ENCODE results near the gene OR2AK2.
A peak's percentile ranks its signal among the peaks of the same experiment; 100 is the strongest.

OR2AK2 gene

GRCh38 chr1:247964933-247965332 is at the start of gene OR2AK2:
Gene OR2AK2, plus strand, starts transcription at chr1:247965233. Its CDS starts 144 bp downstream, at chr1:247965377.
- DNase-seq (ENCODE audit: low read depth in 4 of 4, low spot score in 1 of 4), result no peak

- no peak for DNase-seq (ENCODE audit: low read depth in 4 of 4, low spot score in 1 of 4)
Measured at GRCh38 chr1:247919952-247920351, 45.1 kb upstream of the OR2AK2 start, which contains the start of gene OR2T8. Gene OR2T8, plus strand, starts transcription at chr1:247920252. Its CDS starts 766 bp downstream, at chr1:247921018.

- DNase-seq (ENCODE audit: low read depth in 4 of 4, low spot score in 1 of 4), result no peak
Measured at GRCh38 chr1:247923941-247924340, 41.1 kb upstream of the OR2AK2 start.

GRCh38 chr1:247924868-247925267 is 40.2 kb upstream of the OR2AK2 start, which contains the start of gene OR2AJ1:
Gene OR2AJ1, plus strand, starts transcription at chr1:247924889. Its CDS starts 8,880 bp downstream, at chr1:247933769.
- no peak for DNase-seq (ENCODE audit: low read depth in 4 of 4, low spot score in 1 of 4)

- no peak for DNase-seq (ENCODE audit: low read depth in 4 of 4, low spot score in 1 of 4)
Measured at GRCh38 chr1:247933989-247934388, 31.0 kb upstream of the OR2AK2 start.

GRCh38 chr1:247935781-247936180 is 29.3 kb upstream of the OR2AK2 start:
- DNase-seq (ENCODE audit: low read depth in 4 of 4, low spot score in 1 of 4), result no peak

- DNase-seq (ENCODE audit: low read depth in 4 of 4, low spot score in 1 of 4), result no peak
Measured at GRCh38 chr1:247936415-247936814, 28.6 kb upstream of the OR2AK2 start.

- DNase-seq (ENCODE audit: low read depth in 4 of 4, low spot score in 1 of 4), result peak; percentile 24 to 91 (median 88)
Measured at GRCh38 chr1:247936965-247937734, 27.9 kb upstream of the OR2AK2 start.

- DNase-seq (ENCODE audit: low read depth in 4 of 4, low spot score in 1 of 4), result no peak
Measured at GRCh38 chr1:247942624-247943023, 22.4 kb upstream of the OR2AK2 start.

- no peak for DNase-seq (ENCODE audit: low read depth in 4 of 4, low spot score in 1 of 4)
Measured at GRCh38 chr1:247948558-247948957, 16.5 kb upstream of the OR2AK2 start, which contains the start of gene OR2L8. Gene OR2L8, plus strand, starts transcription at chr1:247948858. Its CDS starts 0 bp downstream, at chr1:247948858.

- DNase-seq (ENCODE audit: low read depth in 4 of 4, low spot score in 1 of 4), result no peak
Measured at GRCh38 chr1:247953408-247953807, 11.6 kb upstream of the OR2AK2 start.

- DNase-seq (ENCODE audit: low read depth in 4 of 4, low spot score in 1 of 4), result no peak
Measured at GRCh38 chr1:247961791-247962190, 3.2 kb upstream of the OR2AK2 start.

- no peak for DNase-seq (ENCODE audit: low read depth in 4 of 4, low spot score in 1 of 4)
Measured at GRCh38 chr1:247962911-247963588, 2.0 kb upstream of the OR2AK2 start.

- DNase-seq (ENCODE audit: low read depth in 4 of 4, low spot score in 1 of 4), result no peak
Measured at GRCh38 chr1:247966532-247967204, 1.6 kb downstream of the OR2AK2 start.

GRCh38 chr1:247992986-247993385 is 28.0 kb downstream of the OR2AK2 start:
- no peak for DNase-seq (ENCODE audit: low read depth in 4 of 4, low spot score in 1 of 4)

- DNase-seq (ENCODE audit: low read depth in 4 of 4, low spot score in 1 of 4), result no peak
Measured at GRCh38 chr1:247998811-247999210, 33.8 kb downstream of the OR2AK2 start.

GRCh38 chr1:248000169-248000568 is 35.1 kb downstream of the OR2AK2 start:
- no peak for DNase-seq (ENCODE audit: low read depth in 4 of 4, low spot score in 1 of 4)

- DNase-seq (ENCODE audit: low read depth in 4 of 4, low spot score in 1 of 4), result no peak
Measured at GRCh38 chr1:248007778-248008177, 42.7 kb downstream of the OR2AK2 start.

- no peak for DNase-seq (ENCODE audit: low read depth in 4 of 4, low spot score in 1 of 4)
Measured at GRCh38 chr1:248009681-248010080, 44.6 kb downstream of the OR2AK2 start.

GRCh38 chr1:248013229-248013710 is 48.2 kb downstream of the OR2AK2 start, which contains the start of gene OR2L5:
Gene OR2L5, plus strand, starts transcription at chr1:248013660. Its CDS starts 8,288 bp downstream, at chr1:248021948.
- no peak for DNase-seq (ENCODE audit: low read depth in 4 of 4, low spot score in 1 of 4)

GRCh38 chr1:248015803-248016202 is 50.8 kb downstream of the OR2AK2 start:
- DNase-seq (ENCODE audit: low read depth in 4 of 4, low spot score in 1 of 4), result no peak
